ENCODE data around the gene NUP188.
"Not testable (repeated sequence)": the region's sequence is repeated elsewhere in the genome, so short reads cannot be mapped to it uniquely, and the experiment has no call there.

NUP188 gene

DNA sequence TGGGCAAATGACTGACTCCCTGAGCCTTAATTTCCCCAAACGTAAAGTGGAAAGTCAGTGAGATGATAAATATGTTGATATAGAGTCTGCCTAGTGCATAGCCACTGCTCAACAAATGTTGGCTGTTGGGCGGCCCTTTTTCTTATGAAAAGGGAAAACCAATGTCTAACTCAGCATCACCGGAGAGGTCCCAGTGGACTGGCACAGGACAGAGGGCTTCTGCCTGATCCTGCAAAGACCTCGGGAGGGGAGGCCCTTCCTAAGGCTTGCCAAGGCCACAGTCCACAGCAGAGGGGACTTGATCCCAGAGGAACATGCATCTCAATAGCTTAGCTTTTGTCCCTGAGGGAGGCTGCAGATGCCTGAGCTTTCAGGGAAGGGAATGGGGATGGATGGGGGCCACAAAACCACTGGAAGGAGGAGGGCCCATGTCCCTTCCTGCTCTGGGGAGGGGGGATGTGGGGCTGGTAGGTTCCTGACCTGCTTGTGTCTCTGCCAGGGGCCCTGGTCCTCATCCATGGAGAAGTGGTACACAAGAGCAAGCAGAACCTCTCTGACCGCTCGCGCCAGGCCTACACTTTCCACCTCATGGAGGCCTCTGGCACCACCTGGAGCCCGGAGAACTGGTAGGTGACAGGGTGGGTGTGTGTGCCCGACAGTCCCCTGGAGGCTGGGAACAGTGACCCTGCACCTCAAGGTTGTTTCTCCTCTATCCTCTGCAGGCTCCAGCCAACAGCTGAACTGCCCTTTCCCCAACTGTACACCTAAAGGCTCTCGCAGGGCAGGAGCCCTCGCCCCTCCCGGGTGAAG lies 6.3 kb upstream of the NUP188 start:
- in situ Hi-C loops (cut with MboI; ENCODE audit: low sequenced_read_pairs), result no loop called here

DNA sequence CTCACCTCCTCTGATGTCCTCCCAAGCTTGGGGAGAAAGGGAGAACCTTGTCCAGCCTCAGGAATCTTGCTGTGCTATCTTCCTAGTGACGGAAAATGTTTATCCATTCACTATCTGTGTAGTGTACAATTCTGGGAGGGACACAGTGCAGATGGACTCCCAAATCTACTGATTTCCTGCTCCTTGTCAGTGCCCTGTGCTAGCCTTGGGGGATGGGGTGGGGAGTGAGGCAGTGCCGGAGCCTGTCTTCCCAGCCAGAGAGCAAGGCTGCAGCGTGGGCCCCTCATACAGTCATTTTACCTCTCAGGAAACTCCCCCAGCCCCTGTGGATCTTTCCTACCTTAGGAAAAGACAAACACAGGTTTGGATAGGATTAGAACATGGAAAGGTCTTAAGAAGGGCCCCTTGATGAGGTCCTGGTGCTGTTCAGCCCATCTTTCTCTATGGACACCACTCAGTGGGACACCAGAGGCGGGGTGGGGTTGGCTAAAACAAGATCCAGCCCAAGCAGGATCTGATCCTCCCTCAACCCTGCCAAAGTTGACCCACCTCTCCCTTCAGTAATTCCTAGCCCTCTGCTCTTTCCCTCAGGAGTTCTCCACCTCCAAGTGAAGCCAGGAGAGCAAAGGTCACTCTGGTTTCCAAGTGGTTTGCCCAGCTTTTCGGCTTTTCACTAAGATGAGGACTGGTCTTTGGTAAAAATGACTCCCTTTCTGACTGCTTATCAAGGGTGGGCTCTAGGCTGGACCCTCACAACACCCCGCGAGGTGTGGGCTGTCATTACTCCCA lies 3.5 kb upstream of the NUP188 start:
- in situ Hi-C loops (cut with MboI; ENCODE audit: low sequenced_read_pairs), result no loop called here

DNA sequence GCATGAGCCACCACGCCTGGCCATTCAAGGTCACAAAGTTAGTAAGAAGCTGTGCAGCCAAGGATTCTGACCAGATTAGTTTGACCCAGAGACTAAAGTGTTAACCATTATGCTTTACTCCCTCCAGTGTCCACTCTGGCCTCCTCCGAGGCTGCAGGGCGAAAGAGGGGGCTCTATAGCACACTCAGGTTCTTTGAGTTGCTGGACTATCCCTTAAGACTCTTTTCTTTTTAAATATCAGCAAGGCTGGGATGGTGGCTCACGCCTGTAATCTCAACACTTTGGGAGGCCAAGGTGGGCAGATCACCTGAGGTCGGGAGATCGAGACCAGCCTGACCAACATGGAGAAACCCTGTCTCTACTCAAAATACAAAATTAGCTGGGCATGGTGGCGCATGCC lies 2.5 kb upstream of the NUP188 start:
- in situ Hi-C loops (cut with MboI; ENCODE audit: low sequenced_read_pairs), result not testable (repeated sequence)

DNA sequence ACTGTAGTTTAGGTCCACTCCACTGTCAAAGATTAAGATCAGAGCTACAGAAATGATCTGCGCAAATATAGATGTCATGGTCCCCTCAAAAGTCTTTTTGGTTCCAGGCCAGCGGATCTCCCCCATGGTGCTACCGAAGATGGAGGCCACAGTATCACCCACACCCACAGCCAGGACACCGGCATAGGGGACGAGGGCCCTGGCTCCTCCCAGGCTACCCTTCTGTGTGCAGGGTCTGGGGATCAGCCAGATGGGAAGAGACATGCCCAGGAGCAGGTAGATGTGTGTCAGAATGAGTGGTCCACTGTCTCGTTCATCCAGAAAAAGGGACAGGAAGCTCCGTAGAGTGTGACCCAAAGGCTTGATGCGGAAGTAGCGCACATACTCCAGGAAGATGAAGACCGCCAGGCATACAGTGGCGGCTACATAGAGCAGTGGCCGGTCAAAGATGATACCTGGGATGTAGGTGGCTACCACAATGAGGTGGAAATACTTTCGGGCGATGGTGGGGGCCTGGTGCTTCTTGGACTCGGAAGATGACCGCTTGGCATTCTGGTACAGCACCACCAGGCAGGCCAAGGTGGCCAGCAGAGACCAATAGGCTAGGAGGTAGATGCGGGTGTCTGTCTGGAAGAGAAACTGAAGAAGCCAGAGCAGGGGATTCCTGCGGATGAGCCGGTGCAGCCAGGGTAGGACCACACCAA lies 1.5 kb upstream of the NUP188 start:
- in situ Hi-C loops (cut with MboI; ENCODE audit: low sequenced_read_pairs), result no loop called here

DNA sequence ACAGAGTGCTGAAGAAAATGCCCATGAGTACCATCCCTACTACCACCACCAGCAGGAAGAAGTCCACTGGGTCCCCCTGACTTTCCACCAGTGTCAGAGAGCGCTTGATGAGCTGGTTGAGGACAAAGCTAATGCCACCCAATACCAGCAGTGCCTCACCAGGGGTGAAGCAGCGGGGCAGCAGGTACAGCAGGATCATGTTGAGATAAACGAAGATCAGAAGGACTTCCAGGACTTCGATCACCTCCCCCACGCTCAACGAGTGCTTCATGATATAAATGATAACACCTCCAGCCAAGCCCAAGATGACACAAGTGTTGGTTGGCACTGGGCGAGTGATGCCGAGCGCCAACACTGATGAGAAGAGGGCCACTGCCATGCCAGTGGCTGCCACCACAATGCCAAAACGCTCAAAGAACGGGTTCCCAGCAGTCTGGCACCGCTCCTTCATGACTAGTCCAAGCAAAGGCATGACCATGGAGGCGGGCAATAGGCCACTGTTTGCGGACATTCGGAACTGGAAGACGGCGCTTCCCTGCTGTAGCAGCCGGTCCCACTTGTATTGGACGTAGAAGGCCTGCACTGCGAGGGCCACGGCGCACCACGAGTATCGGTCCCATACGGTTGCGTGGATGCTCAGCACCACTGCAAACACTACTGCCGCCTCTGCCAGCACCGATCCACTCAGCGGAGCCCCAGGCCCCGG lies 775 bp upstream of the NUP188 start:
- in situ Hi-C loops (cut with MboI; ENCODE audit: low sequenced_read_pairs), result no loop called here

DNA sequence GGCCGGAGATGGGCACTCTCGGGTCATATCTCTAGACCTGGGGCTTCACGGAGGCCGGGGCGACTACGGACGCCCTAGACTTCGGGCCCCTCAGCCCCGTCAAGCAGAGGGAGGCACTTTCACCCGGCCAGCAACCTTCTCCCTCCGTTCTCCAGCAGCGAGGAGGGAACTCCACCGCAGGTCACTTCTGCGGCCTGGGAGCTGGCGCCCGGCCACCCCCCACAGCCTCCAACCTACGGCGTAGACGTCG lies 297 bp upstream of the NUP188 start:
- in situ Hi-C loops (cut with MboI; ENCODE audit: low sequenced_read_pairs), result no loop called here

DNA sequence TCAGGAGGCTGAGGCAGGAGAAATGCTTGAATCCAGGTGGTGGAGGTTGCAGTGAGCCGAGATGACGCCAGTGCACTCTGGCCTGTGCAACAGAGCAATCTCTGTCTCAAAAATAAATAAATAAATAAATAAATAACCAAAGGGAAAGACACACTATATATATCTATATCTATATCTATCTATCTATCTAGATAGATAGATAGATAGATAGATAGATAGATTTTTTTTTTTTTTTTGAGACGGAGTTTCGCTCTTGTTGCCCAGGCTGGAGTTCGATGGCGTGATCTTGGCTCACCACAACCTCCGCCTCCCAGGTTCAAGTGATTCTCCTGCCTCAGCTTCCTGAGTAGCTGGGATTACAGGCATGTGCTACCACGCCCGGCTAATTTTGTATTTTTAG lies 13.9 kb downstream of the NUP188 start:
- in situ Hi-C loops (cut with MboI; ENCODE audit: low sequenced_read_pairs), result not testable (repeated sequence)

DNA sequence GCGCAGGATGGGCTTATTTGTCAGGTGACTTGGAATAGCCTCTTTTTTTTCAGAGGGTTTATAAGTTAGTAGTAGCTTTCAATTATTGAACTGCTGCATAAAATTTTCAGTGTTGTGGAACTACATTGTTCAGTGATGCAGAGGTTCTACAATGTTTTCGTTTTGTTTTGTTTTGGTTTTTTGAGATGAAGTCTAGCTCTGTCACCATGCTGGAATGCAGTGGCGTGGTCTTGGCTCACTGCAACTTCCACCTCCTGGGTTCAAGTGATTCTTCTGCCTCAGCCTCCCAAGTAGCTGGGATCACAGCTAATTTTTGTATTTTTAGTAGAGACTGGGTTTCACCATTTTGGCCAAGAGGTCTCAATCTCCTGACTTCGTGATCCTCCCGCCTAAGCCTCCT lies 22.0 kb downstream of the NUP188 start:
- in situ Hi-C loops (cut with MboI; ENCODE audit: low sequenced_read_pairs), result no loop called here

DNA sequence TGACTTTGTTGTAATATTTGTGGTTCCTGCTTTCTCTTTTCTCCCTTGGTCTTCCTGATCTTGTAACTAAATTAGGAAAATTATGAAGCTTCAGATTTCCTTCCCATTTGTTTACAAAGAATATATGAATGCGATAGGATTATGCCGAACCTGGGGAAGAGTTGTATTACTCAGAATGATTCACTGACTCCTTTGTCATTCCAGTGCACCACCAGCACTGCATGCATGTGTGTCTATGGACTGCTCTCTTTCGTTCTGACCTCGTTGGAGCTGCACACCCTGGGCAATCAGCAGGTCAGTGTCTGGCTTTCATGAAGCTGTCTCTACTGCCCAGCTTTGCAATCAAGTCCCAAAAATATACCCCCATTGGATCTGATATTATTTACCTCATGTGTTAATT lies 25.5 kb downstream of the NUP188 start:
- in situ Hi-C loops (cut with MboI; ENCODE audit: low sequenced_read_pairs), result no loop called here

DNA sequence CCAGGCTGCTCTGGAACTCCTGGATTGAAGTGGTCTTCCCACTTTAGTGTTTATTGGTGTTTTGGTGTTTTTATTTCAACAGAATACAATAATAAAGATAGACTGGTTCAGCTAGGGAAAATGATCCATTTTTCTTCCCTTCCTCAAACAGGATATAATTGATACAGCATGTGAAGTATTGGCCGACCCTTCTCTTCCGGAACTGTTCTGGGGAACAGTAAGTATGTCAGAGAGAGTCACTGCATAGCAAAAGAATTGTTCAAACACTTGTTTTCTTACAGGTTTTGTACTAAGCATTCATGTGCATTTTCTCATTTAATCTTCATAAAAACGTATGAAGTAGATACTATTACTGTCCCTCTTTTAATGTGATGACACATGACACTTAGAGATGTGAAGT lies 31.6 kb downstream of the NUP188 start:
- in situ Hi-C loops (cut with MboI; ENCODE audit: low sequenced_read_pairs), result no loop called here

DNA sequence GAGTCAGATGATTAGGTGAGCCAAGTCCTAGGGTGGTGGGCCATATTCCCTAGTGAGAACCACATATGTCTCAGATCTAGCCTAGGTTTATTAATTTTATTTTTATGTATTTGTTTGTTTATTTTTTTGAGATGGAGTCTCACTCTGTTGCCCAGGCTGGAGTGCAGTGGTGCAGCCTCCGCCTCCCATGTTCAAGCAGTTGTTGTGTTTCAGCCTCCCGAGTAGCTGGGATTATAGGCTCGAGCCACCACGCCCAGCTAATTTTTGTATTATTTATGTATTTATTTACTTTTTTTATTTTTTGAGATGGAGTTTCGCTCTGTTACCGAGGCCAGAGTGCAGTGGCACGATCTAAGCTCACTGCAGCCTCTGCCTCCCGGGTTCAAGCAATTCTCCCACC lies 36.0 kb downstream of the NUP188 start:
- in situ Hi-C loops (cut with MboI; ENCODE audit: low sequenced_read_pairs), result no loop called here

DNA sequence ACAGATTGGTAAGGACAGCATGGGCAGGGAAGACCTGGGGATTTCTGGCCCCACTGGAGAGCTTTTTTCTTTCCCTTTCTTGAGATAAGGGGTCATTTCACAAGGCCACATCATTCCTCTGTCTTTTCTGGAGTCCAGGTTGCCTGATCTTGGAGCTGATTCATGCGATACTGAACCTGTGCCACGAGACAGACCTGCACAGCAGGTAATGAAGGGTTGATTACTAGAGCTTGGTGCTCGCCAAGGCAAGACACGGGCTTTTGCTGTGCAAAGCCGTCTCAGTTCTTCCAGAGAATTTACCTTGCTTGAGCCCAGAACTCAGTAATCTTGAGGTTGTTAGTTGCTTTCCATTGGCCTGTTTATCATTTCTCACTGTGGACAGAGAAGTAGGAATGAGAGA lies 39.2 kb downstream of the NUP188 start:
- in situ Hi-C loops (cut with MboI; ENCODE audit: low sequenced_read_pairs), result no loop called here

DNA sequence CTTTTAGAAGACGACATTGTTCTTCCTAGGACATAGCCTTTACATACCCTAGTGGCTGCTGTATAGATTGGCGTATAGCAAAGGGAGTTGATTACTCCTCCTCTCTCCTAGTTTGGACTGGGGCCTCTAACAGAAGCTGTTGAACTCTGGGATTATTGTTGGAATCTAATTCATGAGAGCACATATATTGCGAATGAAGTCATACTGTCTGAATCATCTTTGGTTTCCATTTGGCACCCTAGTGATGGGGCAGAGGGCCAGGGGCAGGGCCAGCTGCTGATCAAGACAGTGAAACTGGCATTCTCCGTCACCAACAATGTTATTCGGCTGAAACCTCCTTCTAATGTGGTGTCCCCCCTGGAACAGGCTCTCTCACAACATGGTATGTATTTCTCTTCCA lies 40.3 kb downstream of the NUP188 start:
- in situ Hi-C loops (cut with MboI; ENCODE audit: low sequenced_read_pairs), result no loop called here

DNA sequence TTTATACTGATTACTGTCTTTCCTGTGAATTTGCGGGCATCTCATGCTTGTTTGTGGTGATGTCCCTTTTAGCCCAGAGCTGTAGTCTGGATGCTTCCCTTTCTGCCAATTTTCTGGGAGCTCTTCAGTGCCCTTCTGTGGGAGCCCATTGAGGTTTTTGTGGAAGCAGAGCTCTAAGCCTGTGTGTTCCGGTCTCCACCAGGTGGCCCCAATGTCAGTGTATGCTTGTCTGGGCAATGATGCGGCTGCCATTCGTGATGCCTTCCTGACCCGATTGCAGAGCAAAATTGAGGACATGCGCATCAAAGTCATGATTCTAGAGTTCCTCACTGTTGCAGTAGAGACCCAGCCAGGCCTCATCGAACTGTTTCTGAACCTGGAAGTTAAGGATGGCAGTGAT lies 45.5 kb downstream of the NUP188 start:
- in situ Hi-C loops (cut with MboI; ENCODE audit: low sequenced_read_pairs), result no loop called here

DNA sequence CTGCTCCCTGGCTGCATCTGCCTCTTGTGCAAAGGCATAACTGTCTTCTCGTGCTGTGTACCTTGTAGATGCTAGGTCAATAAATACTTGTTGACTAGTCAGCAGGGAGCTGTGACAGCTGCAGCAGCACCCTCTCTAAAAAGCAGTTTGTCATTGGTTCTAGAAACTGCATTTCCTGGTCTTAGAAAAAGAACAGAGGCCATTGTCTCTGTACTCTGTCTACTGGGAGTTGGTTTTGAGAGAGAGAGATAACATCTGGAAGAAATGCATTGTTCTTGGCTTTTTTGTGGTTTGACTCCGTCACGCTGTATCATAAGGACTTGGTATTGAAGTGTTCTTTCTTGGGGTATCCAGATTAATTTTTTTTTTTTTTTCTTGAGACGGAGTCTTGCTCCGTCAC lies 48.3 kb downstream of the NUP188 start:
- in situ Hi-C loops (cut with MboI; ENCODE audit: low sequenced_read_pairs), result no loop called here

DNA sequence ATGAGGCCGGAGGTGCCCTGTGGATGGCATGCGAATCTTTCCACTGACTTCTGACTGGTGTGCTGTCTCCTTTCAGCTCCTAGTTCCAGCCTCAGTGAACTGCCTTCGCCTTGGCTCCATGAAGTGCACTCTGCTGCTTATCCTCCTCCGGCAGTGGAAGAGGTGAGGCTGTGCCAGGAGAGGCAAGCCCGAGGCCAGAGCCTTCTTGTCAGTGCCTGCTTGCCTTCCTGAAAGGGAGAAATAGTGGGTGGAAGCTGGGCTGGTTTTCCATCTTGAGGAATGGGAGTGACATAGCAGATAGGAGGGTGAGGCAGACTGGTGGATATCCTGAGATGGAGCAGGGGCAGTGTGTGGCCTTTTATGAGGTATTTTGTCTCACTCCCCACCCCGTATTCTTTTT lies 51.0 kb downstream of the NUP188 start:
- in situ Hi-C loops (cut with MboI; ENCODE audit: low sequenced_read_pairs), result no loop called here

DNA sequence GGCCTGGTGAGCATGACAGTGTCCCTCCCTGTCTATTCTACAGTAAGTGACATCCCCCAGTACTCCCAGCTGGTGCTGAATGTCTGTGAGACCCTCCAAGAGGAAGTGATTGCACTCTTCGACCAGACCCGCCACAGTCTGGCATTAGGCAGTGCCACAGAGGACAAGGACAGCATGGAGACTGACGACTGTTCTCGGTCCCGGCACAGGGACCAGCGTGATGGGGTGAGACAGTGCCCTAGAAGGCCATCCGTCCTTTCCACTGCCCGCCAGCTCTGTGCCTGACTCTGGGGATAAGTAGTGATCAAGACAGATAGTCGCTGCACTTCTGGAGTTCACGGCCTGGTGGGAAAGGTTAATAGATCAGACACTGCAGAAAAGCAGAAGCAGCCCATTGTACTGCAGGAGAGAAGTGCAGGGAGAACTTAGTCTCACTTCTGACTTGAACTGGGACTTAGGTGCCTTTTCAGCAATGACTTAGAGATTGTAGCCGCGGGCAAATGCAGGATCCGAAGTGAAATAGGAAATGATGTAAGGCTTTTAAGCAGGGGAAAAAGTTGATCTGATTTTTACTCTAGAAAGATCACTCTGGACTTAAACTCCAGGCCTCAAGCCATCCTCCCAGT lies 52.2 kb downstream of the NUP188 start:
- in situ Hi-C loops (cut with MboI; ENCODE audit: low sequenced_read_pairs), result no loop called here

DNA sequence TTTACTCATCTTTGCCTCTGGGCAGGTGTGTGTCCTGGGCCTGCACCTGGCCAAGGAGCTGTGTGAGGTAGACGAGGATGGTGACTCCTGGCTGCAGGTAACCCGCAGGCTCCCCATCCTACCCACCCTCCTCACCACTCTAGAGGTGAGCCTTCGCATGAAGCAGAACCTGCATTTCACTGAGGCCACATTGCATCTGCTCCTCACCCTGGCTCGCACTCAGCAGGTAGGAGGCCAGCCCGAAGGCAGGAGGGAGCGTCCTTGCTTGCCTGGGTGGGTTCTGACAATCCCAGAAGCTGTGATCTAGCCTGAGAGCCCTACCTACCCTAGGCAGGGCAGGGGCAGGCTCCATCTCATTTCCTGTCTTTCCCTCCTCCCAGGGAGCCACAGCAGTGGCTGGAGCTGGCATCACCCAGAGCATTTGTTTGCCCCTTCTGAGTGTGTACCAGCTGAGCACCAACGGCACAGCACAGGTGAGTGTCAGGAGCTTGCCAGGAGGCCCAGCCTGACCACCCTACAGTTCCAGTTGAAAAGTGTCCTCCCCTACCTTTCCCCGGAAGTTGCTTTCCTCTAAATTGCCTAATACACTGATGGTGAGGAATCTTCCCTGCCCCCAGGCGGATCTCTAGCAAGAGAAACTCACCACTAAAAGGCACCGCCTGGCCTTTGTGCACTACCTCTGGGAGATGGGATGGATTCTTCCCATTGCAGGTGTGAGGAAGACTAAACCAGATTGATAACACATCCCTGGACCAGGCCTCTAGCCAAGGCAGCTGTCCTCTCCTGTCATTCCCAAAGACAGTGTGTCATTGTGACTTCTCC lies 54.2 kb downstream of the NUP188 start:
- in situ Hi-C loops (cut with MboI; ENCODE audit: low sequenced_read_pairs), result no loop called here

DNA sequence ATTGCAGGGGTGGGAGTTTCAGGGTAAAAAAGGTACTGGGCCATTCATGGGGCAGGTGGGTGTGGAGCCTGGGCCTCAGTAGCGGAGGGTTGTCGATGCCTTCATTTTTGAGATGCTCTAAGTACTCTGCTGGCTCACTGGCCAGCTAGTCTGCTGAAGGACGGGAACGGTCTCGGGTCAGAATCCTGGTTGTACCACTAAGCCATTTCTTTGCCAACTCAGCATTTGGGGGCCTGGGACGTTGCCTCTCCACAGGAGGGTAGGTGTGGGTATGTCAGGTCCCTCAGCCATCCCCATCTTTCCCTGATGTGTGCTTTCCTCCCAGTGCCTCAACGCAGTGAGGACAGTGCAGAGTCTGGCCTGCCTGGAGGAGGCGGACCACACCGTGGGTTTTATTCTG lies 55.5 kb downstream of the NUP188 start:
- in situ Hi-C loops (cut with MboI; ENCODE audit: low sequenced_read_pairs), result no loop called here

DNA sequence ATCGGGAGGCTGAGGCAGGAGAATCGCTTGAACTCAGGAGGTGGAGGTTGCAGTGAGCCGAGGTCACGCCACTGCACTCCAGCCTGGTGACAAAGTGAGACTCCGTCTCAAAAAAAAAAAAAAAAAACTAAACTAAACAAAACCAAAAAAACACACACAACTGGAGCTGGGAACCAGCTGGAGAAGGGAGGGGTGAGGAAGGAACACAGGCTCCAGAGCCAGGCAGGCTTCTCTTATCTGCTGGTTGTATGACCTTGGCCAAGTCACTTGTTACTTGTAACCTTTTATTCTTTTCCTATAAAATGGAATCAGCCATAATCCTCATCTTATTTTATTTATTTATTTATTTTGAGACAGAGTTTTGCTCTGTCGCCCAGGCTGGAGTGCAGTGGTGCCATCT lies 56.7 kb downstream of the NUP188 start:
- in situ Hi-C loops (cut with MboI; ENCODE audit: low sequenced_read_pairs), result not testable (repeated sequence)
